ENCODE measurements around the gene ESPN.

Gene ESPN

GRCh38 chr1:6471086-6471969 is 46.8 kb downstream of the ESPN start:
- Histone ChIP-seq H3K4me2 (ENCODE audit: low read depth, low read length, poor library complexity, severe bottlenecking) (no peak overlapping the region), H3K9me2 (replicated peaks; ENCODE audit: low read depth, low read length) (no peaks in the 10 kb centered on the region), H3K4me3 (ENCODE audit: low read length, poor library complexity, severe bottlenecking) (no peak overlapping the region), H3K9me3 (ENCODE audit: insufficient read depth, low read depth, low read length) (no peaks in the 10 kb centered on the region), H3K27me3 (ENCODE audit: insufficient read depth, low read length, poor library complexity, severe bottlenecking) (no peaks in the 10 kb centered on the region), H3F3A (ENCODE audit: low read depth) (no peaks in the 10 kb centered on the region), H2AFZ (ENCODE audit: low read length) (no peak overlapping the region), H3K79me2 (ENCODE audit: insufficient read depth, low read length) (no peaks in the 10 kb centered on the region), H3K4me1 (ENCODE audit: insufficient read depth, low read length, poor library complexity, severe bottlenecking) (no peaks in the 10 kb centered on the region), H3K9ac (ENCODE audit: low read depth, low read length, poor library complexity, severe bottlenecking) (no peak overlapping the region), H4K20me1 (ENCODE audit: insufficient read depth, low read length, poor library complexity, severe bottlenecking) (no peaks in the 10 kb centered on the region), H3K36me3 (ENCODE audit: insufficient read depth, low read length) (no peaks in the 10 kb centered on the region)
- TF ChIP-seq EZH2phosphoT487 (IDR thresholded peaks at IDR 0.05; ENCODE audit: borderline replicate concordance) (no peak), CTCF (conservative IDR thresholded peaks at IDR 0.05; ENCODE audit: low read length) (no peak)

GRCh38 chr1:6471970-6472368 is 47.4 kb downstream of the ESPN start:
- TF ChIP-seq CTCF (conservative IDR thresholded peaks at IDR 0.05; ENCODE audit: low read length), result no peak
- TF ChIP-seq EZH2phosphoT487 (IDR thresholded peaks at IDR 0.05; ENCODE audit: borderline replicate concordance), result no peak
- Histone ChIP-seq H4K20me1 (ENCODE audit: insufficient read depth, low read length, poor library complexity, severe bottlenecking) (no peaks in the 10 kb centered on the region), H2AFZ (ENCODE audit: low read length) (no peak overlapping the region), H3K4me3 (ENCODE audit: low read length, poor library complexity, severe bottlenecking) (no peak overlapping the region), H3K4me1 (ENCODE audit: insufficient read depth, low read length, poor library complexity, severe bottlenecking) (no peaks in the 10 kb centered on the region), H3K9me3 (ENCODE audit: insufficient read depth, low read depth, low read length) (no peaks in the 10 kb centered on the region), H3K79me2 (ENCODE audit: insufficient read depth, low read length) (no peaks in the 10 kb centered on the region), H3K4me2 (ENCODE audit: low read depth, low read length, poor library complexity, severe bottlenecking) (no peak overlapping the region), H3F3A (ENCODE audit: low read depth) (no peaks in the 10 kb centered on the region), H3K9me2 (replicated peaks; ENCODE audit: low read depth, low read length) (no peaks in the 10 kb centered on the region), H3K27me3 (ENCODE audit: insufficient read depth, low read length, poor library complexity, severe bottlenecking) (no peaks in the 10 kb centered on the region), H3K36me3 (ENCODE audit: insufficient read depth, low read length) (no peaks in the 10 kb centered on the region), H3K9ac (ENCODE audit: low read depth, low read length, poor library complexity, severe bottlenecking) (no peak overlapping the region)

GRCh38 chr1:6472391-6472790 is 47.8 kb downstream of the ESPN start:
- Histone ChIP-seq H3K4me3 (ENCODE audit: low read length, poor library complexity, severe bottlenecking) (no peak overlapping the region), H4K20me1 (ENCODE audit: insufficient read depth, low read length, poor library complexity, severe bottlenecking) (no peaks in the 10 kb centered on the region), H3F3A (ENCODE audit: low read depth) (no peaks in the 10 kb centered on the region), H3K27me3 (ENCODE audit: insufficient read depth, low read length, poor library complexity, severe bottlenecking) (no peaks in the 10 kb centered on the region), H3K9ac (ENCODE audit: low read depth, low read length, poor library complexity, severe bottlenecking) (no peak overlapping the region), H3K9me2 (replicated peaks; ENCODE audit: low read depth, low read length) (no peaks in the 10 kb centered on the region), H3K36me3 (ENCODE audit: insufficient read depth, low read length) (no peaks in the 10 kb centered on the region), H3K4me1 (ENCODE audit: insufficient read depth, low read length, poor library complexity, severe bottlenecking) (no peaks in the 10 kb centered on the region), H3K79me2 (ENCODE audit: insufficient read depth, low read length) (no peaks in the 10 kb centered on the region), H3K4me2 (ENCODE audit: low read depth, low read length, poor library complexity, severe bottlenecking) (no peak overlapping the region), H3K9me3 (ENCODE audit: insufficient read depth, low read depth, low read length) (no peaks in the 10 kb centered on the region), H2AFZ (ENCODE audit: low read length) (no peak overlapping the region)
- no peak for TF ChIP-seq EZH2phosphoT487 (IDR thresholded peaks at IDR 0.05; ENCODE audit: borderline replicate concordance)
- TF ChIP-seq CTCF (conservative IDR thresholded peaks at IDR 0.05; ENCODE audit: low read length), result peak; percentile 60

All from Loucy (cell line).